NCI-H146 (cell line): ENCODE results near the gene CD40.
"Not testable (repeated sequence)": the region's sequence is repeated elsewhere in the genome, so short reads cannot be mapped to it uniquely, and the experiment has no call there.

ENCODE experiments used
- DNase-seq: peaks from one replicate; lab custom pipeline; 2025; lab: John Stamatoyannopoulos, UW

CD40 gene

GRCh38 chr20:46099491-46100287 lies 18.4 kb upstream of the CD40 start:
- DNase-seq, result no peak

DNA sequence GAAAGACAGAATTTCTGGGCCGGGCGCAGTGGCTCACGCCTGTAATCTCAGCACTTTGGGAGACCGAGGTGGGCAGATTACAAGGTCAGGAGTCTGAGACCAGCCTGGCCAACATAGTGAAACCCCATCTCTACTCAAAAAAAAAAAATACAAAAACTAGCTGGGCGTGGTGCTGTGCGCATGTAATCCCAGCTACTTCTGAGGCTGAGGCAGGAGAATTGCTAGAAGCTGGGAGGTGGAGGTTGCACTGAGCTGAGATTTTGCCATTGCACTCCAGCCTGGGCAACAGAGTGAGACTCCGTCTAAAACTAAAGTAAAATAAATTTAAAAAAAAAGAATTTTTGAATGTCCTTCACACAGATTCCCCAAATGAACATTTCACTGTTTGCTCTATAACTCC lies 17.7 kb upstream of the CD40 start:
- not testable (repeated sequence) for DNase-seq

- DNase-seq, result no peak
Observed at GRCh38 chr20:46100988-46101387, 17.1 kb upstream of the CD40 start.

DNA sequence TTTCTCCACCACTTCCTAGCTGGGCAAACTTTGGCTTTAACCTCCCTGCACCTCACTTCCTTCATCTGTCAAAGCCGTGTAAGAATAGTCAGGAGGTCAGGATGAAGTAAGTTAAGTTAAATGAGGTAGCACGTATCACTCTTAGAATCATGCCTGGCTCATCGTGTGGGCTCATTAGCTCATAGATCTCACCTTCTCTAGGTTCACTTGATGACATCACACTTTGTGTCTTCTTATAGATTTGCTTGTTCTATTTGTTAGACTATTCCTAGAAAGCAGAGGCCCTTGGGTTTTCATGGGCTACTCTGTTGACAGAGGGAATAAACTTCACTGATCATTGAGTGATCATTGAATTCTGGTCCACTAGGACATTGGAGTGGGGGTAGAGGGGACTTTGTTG lies 16.2 kb upstream of the CD40 start:
- no peak for DNase-seq

DNA sequence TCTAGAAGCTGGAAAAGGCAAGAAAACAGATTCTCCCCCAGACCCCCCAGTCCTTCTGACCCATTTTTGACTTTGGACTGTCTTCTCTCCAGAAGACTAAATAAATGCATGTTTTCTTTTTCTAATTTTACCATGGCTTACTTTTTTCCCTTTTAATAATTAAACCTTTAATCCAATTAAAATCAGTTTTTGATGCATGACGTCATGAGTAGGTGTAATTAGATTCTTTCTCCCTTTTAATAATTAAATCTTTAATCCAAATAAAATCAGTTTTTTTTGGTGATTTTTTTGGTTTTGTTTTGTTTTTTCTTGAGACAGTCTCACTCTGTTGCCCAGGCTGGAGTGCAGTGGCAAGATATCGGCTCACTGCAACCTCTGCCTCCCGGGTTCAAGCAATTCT lies 15.2 kb upstream of the CD40 start:
- no peak for DNase-seq

DNA sequence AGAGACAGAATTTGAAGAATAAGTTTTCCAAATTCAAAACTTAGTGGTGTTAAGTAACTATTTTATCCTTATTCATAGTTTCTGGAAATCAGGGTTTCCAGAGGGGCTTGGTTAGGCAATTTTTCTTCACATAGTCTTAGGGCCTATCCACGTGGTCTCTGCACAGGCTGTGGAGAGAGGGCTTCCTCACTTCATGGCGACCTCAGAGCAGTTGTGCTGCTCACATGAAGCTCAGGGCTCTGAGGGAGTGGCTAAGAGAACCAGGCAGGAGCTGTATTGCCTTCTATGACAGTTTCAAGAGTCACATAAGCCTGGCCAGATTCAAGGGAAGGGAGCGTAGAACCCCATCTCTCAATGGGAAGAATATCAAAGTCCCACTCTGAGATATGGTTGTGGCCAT lies 13.9 kb upstream of the CD40 start:
- DNase-seq, result no peak

DNA sequence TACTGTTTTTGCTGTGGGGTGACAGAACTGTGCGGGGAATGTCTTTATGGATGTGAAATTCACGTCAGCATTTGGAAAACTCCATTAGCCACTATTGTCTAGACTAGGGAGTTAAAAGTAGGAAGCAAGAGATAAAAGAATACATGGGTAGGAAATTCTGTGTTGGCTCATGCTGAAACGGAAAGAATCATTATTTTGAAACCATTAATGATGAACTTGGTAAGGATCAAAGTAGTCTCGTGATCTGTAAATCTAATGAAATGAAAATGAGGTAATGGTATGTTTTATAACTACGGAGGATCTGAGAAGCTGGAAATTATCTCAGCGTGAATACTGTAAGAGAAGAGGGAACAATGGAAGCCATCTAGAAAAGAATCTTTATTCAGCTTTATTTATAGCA lies 11.1 kb upstream of the CD40 start:
- no peak for DNase-seq

DNA sequence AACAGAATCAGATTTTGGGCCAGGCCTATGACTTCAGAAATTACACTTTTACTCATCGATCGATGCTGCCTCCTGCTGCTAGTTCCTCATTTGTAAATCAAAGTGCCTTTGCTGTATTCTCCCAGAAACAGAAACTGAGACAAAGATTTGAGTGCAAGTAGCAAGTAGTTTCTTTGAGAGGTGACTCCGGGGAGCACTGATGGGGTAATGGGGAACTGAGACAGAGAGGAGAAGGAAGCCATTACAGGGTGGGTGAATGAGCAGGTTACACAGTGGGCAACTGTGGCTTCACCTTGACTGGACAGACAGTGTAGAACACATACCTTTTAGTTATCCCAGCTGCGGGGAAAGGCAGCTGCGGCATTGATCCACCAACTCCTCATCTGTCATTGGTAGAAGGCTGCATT lies 9.7 kb upstream of the CD40 start:
- no peak for DNase-seq

DNA sequence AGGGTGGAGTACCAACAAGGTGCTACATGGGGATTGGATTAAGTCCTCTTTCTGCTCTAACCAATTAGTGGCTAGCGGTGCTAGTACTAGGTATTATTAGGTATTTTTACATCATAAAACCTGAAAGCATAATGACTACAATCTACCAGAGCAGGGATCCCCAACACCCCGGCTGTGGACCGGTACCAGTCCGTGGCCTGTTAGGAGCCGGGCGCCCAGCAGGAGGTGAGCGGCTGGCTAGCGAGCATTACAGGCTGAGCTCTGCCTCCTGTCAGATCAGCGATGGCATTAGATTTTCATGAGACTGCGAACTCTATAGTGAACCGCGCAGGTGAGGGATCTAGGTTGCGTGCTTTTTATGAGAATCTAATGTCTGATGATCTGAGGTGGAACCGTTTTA lies 9.1 kb upstream of the CD40 start:
- no peak for DNase-seq

GRCh38 chr20:46111028-46111835 lies 6.9 kb upstream of the CD40 start:
- no peak for DNase-seq

DNA sequence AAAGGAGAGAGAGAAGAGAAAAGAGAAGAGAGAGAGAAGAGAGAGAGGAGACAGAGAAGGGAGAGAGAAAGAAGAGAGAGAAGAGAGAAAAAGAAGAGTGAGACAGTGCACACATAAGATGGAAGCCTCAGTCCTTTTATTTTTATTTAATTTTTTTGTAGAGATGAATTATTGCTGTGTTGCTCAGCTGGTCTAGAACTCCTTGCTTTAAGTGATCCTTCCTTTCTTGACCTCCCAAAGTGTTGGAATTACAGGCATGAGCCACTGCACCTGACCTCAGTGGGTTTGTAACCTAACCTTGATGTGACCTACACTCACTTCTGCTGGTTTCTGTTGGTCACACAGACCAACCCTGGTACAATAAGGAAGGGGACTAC lies 6.3 kb upstream of the CD40 start:
- no peak for DNase-seq

GRCh38 chr20:46112430-46113112 lies 5.5 kb upstream of the CD40 start:
- DNase-seq, result no peak

DNA sequence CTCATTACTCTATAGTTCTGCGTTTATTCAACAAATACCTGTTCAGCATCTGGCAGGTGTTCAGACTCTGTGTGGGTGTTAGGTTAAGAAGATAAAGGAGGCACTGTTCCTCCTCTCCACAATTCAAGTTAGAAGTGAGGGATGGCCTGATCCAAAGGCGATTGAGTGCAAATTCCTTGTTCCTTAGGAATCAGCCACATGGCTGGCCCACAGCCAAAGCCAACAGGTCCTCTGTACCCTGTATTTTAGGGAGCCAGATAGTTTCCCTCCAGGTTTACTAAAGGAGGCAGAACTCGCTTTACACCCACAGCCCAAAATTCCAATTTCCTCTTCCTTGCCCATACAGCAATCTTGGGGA lies 5.0 kb upstream of the CD40 start:
- DNase-seq, result no peak

DNA sequence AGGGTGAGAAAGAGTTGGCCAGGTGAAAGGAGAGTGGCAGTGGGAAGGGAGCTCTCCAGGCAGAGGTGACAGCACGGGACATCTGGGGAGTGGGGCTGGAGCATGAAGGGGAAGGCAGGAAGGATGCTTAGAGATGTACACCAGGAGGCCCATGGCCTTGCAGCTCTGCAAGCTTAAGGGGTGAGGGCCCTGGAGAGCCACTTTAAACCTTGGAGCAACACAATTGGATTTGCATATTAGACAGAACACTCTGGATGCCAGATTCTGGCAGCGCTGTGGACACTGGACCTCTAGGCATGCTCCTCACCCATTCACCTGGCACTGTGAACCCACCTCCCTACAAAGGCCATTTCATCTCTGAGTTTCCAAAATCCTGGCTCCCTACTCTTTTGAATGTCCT lies 3.7 kb upstream of the CD40 start:
- no peak for DNase-seq

DNA sequence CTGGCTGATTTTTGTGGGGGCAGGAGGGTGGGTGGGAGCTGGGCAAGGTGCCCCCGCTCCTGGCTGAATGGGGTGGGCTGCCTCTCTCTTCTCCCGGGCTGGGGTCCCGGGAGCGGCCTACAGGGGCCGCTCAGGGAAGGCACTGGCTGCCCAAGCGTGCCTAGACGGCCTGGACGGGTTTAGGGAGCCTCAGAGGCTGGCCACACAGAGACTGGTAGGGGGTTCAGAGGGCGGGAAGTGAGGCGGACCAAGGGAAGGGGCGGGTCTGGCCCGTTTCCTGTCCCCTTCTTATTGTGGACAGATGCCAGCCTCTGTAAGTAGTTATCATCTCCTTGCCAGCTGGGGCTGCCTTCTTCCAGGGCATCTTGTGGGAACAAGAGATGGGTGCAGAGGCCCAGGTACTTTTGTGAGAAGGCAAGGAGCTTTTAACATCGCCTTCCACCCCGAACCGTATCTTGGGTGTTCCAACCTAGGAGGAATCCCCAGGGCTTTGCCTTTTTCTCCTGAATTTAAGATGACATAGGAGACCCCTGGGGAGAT lies 437 bp downstream of the CD40 start:
- no peak for DNase-seq

- no peak for DNase-seq
Observed at GRCh38 chr20:46119028-46119546, 973 bp downstream of the CD40 start.

- DNase-seq, result no peak
Observed at GRCh38 chr20:46119547-46119946, 1.4 kb downstream of the CD40 start.

GRCh38 chr20:46120136-46120535 lies 2.0 kb downstream of the CD40 start:
- DNase-seq, result no peak

DNA sequence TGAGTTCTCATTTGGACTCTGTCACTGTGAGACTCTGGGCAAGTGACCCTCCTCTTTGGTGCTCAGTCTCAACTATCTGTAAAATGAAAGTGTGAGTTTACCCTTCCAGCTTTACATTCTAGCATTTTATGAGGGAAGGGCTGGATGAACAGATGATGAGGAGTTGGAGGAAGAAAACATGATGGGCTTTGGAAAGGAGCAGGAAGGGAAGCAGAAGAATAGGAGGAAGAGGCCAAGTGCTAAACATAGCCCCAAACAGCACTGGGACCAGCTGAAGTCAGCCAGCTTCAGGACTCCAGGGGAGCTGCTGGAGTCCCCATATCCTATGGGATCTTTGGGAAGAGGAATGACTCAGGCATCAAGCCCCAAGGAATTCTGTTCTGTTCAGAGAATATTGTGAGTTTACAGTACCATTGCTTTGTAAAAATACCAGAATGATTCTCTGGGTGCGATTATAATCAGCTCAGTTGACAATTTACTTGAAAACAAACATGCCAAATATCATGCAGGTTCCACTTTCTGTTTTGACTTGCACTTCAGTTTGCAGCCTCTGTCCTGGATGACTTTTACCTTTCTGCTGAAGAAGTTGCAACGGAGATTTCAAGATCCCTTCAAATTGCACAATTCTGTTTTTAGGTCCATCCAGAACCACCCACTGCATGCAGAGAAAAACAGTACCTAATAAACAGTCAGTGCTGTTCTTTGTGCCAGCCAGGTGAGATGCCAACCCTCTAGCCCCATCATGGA lies 3.2 kb downstream of the CD40 start:
- DNase-seq, result no peak

DNA sequence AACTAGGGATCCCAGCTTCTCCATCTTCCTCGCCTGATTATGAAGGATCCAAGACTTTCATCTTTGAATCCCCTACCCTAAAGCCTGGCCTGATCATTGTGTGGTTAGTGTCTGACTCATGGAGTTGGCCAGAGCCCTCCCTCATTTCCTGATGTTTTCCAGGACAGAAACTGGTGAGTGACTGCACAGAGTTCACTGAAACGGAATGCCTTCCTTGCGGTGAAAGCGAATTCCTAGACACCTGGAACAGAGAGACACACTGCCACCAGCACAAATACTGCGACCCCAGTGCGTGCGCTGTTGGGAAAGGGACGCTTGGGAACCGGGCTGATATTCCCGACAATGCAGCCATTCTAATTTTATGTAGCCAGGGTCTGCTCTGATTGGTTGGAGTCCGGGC lies 4.0 kb downstream of the CD40 start:
- DNase-seq, result no peak

GRCh38 chr20:46122516-46123481 lies 4.7 kb downstream of the CD40 start:
- DNase-seq, result no peak
